Keratinocyte (primary cell): ENCODE measurements around the gene RARS1. TPM values are rescaled to one million over a fixed set of nuclear protein-coding genes. Genes with fewer than 3 reads are reported as not detected.
A peak's percentile ranks its signal among the peaks of the same experiment; 100 is the strongest.

ENCODE experiments used
- DNase-seq: peaks from one replicate; pipeline ENCODE4 v3.0.0-alpha.2; 2011; ENCODE audit warnings: low read depth, missing footprints, low spot score
- FAIRE-seq: peaks from 2 replicates; lab custom pipeline; 2011; peaks lifted over from hg19 to GRCh38; lab: Jason Lieb, UNC
- H2AFZ ChIP-seq: 2 replicates; pipeline ENCODE4 v1.6.0; 2012; ENCODE audit warnings: low read length, control low read depth, inconsistent platforms; ENCODE audit not compliant: control insufficient read depth
- H3K27ac ChIP-seq: 2 replicates; pipeline ENCODE4 v1.5.1; 2011; ENCODE audit warnings: low read length; ENCODE audit not compliant: control insufficient read depth, insufficient read depth
- H3K27me3 ChIP-seq: 3 replicates; pipeline ENCODE4 v1.6.0; 2011; ENCODE audit warnings: low read length; ENCODE audit not compliant: control insufficient read depth, insufficient read depth; ENCODE audit errors: extremely low read depth
- H3K36me3 ChIP-seq, 2 experiments: 2 replicates in 1 of 2; 3 replicates in 1 of 2; pipeline ENCODE4 v1.5.1; 2011; ENCODE audit warnings: low read length in 2 of 2, mild to moderate bottlenecking in 1 of 2; ENCODE audit not compliant: control insufficient read depth in 2 of 2, insufficient read depth in 2 of 2; ENCODE audit errors: extremely low read depth in 1 of 2
- H3K4me1 ChIP-seq: 3 replicates; pipeline ENCODE4 v1.5.1; 2011; ENCODE audit warnings: low read length; ENCODE audit not compliant: control insufficient read depth, insufficient read depth; ENCODE audit errors: extremely low read depth
- H3K4me2 ChIP-seq: 3 replicates; pipeline ENCODE4 v1.6.0; 2011; ENCODE audit warnings: low read depth, low read length; ENCODE audit not compliant: control insufficient read depth, insufficient read depth; ENCODE audit errors: extremely low read depth
- H3K4me3 ChIP-seq, 3 experiments: fragments of 200-600 bp in 1 of 3; sonication (generic) in 1 of 3; 2 replicates in 2 of 3; 3 replicates in 1 of 3; pipeline ENCODE4 v1.5.1; 2011 to 2016; ENCODE audit warnings: low read length in 3 of 3, mild to moderate bottlenecking in 3 of 3, control low read depth in 2 of 3, inconsistent platforms in 1 of 3, low read depth in 1 of 3, mixed read lengths in 1 of 3, mixed run types in 1 of 3, moderate library complexity in 1 of 3; ENCODE audit not compliant: control insufficient read depth in 2 of 3, insufficient read depth in 2 of 3; ENCODE audit errors: extremely low read depth in 1 of 3
- H3K79me2 ChIP-seq: 2 replicates; pipeline ENCODE4 v1.6.0; 2012; ENCODE audit warnings: low read length; ENCODE audit not compliant: control insufficient read depth, insufficient read depth
- H3K9ac ChIP-seq: 3 replicates; pipeline ENCODE4 v1.6.0; 2011; ENCODE audit warnings: low read length; ENCODE audit not compliant: control insufficient read depth, insufficient read depth; ENCODE audit errors: extremely low read depth
- H3K9me1 ChIP-seq: 3 replicates; pipeline ENCODE4 v1.6.0; 2011; ENCODE audit warnings: low read length; ENCODE audit not compliant: control insufficient read depth, insufficient read depth; ENCODE audit errors: extremely low read depth
- H3K9me3 ChIP-seq: 2 replicates; pipeline ENCODE4 v1.5.1; 2012; ENCODE audit warnings: low read depth, low read length; ENCODE audit not compliant: control insufficient read depth
- H4K20me1 ChIP-seq: 3 replicates; pipeline ENCODE4 v1.6.0; 2011; ENCODE audit warnings: low read length; ENCODE audit not compliant: control insufficient read depth, insufficient read depth; ENCODE audit errors: extremely low read depth
- EZH2 ChIP-seq: IDR thresholded peaks from one replicate; pipeline ENCODE4 v1.6.1; 2012; ENCODE audit warnings: inconsistent platforms, mild to moderate bottlenecking, low read length, moderate library complexity
- dilution Hi-C: fragments of 300-500 bp; cut with MboI; formaldehyde crosslinking; loops from one replicate; pipeline ENCODE4 v1.7.0; 2020; ENCODE audit warnings: low sequenced_read_pairs; ENCODE audit not compliant: extremely low pct_ligation_motif_present
- polyA plus RNA-seq, 5 experiments: library from polyadenylated mRNA; depleted of rRNA in 3 of 5; stranded (reverse) in 3 of 5; stranded (forward) in 1 of 5; unstranded in 1 of 5; fragments of >200 nt; gene quantifications; 1 replicate in 1 of 5; 2 replicates in 3 of 5; 3 replicates in 1 of 5; pipeline versions ENCODE4 v1.2.1 to v1.2.3, GENCODE V29; 2011 to 2012; ENCODE audit warnings: missing spikeins in 2 of 5, low read depth in 1 of 5, low replicate concordance in 1 of 5
- TF ChIP-seq, protein P1 (sequence below), 3 experiments: IDR thresholded peaks in 1 of 3; conservative IDR thresholded peaks in 1 of 3; optimal IDR thresholded peaks in 1 of 3; 2 replicates in 2 of 3; 3 replicates in 1 of 3; pipeline versions ENCODE3 to v1.5.1; 2011; ENCODE audit warnings: low read length in 3 of 3, mild to moderate bottlenecking in 3 of 3, moderate library complexity in 2 of 3, control low read depth in 1 of 3, inconsistent platforms in 1 of 3; ENCODE audit not compliant: insufficient read depth in 2 of 3; ENCODE audit errors: extremely low read depth in 1 of 3

The RARS1 gene
- polyA plus RNA-seq, 1 donor (not counting 4 experiments of a cell fraction or from before 2014, with no cell fraction given), result 128 TPM

DNA sequence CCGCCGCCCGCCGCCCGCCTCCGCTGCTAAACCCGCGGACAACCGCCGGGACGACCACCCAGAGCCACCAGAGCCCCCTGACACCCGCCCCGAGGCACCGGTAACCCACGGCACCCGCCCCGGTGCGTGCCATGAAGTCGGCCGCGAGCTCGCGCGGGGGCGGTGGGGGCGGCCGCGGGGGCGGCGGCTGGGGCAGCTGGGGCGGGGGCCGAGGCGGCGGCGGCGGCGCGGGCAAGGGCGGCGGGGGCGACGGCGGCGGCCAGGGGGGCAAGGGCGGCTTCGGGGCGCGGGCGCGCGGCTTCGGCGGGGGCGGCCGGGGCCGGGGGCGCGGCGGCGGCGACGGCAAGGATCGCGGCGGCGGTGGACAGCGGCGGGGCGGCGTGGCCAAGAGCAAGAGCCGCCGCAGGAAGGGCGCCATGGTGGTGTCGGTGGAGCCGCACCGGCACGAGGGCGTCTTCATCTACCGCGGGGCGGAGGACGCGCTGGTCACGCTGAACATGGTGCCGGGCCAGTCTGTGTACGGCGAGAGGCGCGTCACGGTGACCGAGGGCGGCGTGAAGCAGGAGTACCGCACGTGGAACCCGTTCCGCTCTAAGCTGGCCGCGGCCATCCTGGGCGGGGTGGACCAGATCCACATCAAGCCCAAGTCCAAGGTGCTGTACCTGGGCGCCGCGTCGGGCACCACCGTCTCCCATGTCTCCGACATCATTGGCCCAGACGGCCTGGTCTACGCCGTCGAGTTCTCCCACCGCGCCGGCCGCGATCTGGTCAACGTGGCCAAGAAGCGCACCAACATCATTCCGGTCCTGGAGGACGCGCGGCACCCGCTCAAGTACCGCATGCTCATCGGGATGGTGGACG is 43.3 kb downstream of the RARS1 start:
- peaks cover 0 to 2% of the 10 kb centered on the region in 2 experiments for H3K36me3 ChIP-seq
- H3K9ac ChIP-seq, result no peak overlapping the region
- no peak overlapping the region for H3K4me3 ChIP-seq
- peak overlapping the region; percentile 20 for H3K4me2 ChIP-seq
- FAIRE-seq (no peak), DNase-seq (no peak)
- no peaks in the 10 kb centered on the region for H3K79me2 ChIP-seq
- dilution Hi-C loops, result no loop called here
- H3K27me3 ChIP-seq, result peaks cover 34% of the 10 kb centered on the region
- TF ChIP-seq EZH2, result peak; percentile 99
- TF ChIP-seq, protein P1, sequence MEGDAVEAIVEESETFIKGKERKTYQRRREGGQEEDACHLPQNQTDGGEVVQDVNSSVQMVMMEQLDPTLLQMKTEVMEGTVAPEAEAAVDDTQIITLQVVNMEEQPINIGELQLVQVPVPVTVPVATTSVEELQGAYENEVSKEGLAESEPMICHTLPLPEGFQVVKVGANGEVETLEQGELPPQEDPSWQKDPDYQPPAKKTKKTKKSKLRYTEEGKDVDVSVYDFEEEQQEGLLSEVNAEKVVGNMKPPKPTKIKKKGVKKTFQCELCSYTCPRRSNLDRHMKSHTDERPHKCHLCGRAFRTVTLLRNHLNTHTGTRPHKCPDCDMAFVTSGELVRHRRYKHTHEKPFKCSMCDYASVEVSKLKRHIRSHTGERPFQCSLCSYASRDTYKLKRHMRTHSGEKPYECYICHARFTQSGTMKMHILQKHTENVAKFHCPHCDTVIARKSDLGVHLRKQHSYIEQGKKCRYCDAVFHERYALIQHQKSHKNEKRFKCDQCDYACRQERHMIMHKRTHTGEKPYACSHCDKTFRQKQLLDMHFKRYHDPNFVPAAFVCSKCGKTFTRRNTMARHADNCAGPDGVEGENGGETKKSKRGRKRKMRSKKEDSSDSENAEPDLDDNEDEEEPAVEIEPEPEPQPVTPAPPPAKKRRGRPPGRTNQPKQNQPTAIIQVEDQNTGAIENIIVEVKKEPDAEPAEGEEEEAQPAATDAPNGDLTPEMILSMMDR (optimal IDR thresholded peaks at IDR 0.05 in 1 of 3, IDR thresholded peaks at IDR 0.05 in 1 of 3, conservative IDR thresholded peaks at IDR 0.05 in 1 of 3; ENCODE audit: extremely low read depth in 1 of 3, insufficient read depth in 2 of 3, low read length in 3 of 3), result no peak
- no peaks in the 10 kb centered on the region for H4K20me1 ChIP-seq
- H3K4me1 ChIP-seq, result no peaks in the 10 kb centered on the region
- peaks cover 2% of the 10 kb centered on the region for H3K9me3 ChIP-seq
- H3K27ac ChIP-seq, result no peak overlapping the region
- no peak overlapping the region for H2AFZ ChIP-seq
- no peaks in the 10 kb centered on the region for H3K9me1 ChIP-seq

DNA sequence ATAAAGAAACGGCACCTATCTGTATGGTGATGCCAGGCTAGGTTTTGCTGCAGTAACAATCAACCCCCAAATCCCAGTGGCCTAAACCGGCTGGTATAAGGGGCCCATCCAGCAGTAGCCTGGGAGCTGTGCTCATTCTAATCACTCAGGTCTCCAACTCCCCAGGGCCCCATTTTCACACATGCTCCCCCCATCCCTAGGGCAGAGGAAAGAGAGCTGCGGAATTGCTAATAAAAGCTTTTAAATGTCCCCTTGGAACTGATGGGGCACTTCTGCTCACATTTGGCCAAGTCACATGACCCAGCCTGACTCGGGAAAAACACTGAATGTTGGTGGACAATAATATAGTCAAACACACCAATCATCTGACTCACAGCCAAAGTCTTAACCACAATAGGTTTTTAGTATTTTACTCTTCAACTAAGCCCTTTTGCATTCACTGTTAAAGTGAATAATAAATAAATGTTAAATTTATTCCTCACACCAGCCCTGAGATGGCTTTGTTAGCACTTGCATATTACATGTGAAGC is 44.4 kb downstream of the RARS1 start:
- no peaks in the 10 kb centered on the region for H3K9me1 ChIP-seq
- TF ChIP-seq, protein P1 (optimal IDR thresholded peaks at IDR 0.05 in 1 of 3, IDR thresholded peaks at IDR 0.05 in 1 of 3, conservative IDR thresholded peaks at IDR 0.05 in 1 of 3; ENCODE audit: extremely low read depth in 1 of 3, insufficient read depth in 2 of 3, low read length in 3 of 3), result no peak
- TF ChIP-seq EZH2, result no peak
- H3K27ac ChIP-seq, result no peak overlapping the region
- peaks cover 0 to 2% of the 10 kb centered on the region in 2 experiments for H3K36me3 ChIP-seq
- DNase-seq, result no peak
- H3K27me3 ChIP-seq, result peaks cover 37% of the 10 kb centered on the region
- no peak overlapping the region for H2AFZ ChIP-seq
- peaks cover 2% of the 10 kb centered on the region for H3K9me3 ChIP-seq
- no peak for FAIRE-seq
- no peak overlapping the region for H3K4me2 ChIP-seq
- no peaks in the 10 kb centered on the region for H4K20me1 ChIP-seq
- dilution Hi-C loops, result no loop called here
- no peaks in the 10 kb centered on the region for H3K79me2 ChIP-seq
- no peak overlapping the region for H3K9ac ChIP-seq
- H3K4me3 ChIP-seq, result no peak overlapping the region
- H3K4me1 ChIP-seq, result no peaks in the 10 kb centered on the region
